ENCODE results near the gene PLD6. TPM values are rescaled to one million over a fixed set of nuclear protein-coding genes. Genes with fewer than 3 reads are reported as not detected.
"Not testable (repeated sequence)": the region's sequence is repeated elsewhere in the genome, so short reads cannot be mapped to it uniquely, and the experiment has no call there.

The PLD6 gene
- total RNA-seq, 1 experiment from 2014 or later = 2.9 TPM

DNA sequence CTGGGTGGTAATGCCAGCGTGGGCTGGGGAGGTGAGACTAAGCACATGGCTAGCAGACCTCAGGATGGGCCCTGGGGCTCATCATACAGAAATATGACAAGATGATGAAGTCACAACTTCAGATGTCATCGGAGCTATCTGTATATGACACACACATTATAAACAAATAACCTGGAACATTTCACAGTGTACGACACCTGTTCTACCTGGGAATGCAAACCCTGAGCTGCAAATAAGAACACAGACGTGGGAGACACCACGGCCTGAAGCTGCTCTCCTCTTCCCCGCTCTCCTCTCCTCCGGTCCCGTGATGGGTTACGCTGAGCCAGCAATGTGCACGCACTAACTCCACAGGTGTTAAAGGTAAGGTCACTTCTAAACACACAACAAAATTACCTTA lies 4.9 kb downstream of the PLD6 start:
- TF ChIP-seq, protein P1, sequence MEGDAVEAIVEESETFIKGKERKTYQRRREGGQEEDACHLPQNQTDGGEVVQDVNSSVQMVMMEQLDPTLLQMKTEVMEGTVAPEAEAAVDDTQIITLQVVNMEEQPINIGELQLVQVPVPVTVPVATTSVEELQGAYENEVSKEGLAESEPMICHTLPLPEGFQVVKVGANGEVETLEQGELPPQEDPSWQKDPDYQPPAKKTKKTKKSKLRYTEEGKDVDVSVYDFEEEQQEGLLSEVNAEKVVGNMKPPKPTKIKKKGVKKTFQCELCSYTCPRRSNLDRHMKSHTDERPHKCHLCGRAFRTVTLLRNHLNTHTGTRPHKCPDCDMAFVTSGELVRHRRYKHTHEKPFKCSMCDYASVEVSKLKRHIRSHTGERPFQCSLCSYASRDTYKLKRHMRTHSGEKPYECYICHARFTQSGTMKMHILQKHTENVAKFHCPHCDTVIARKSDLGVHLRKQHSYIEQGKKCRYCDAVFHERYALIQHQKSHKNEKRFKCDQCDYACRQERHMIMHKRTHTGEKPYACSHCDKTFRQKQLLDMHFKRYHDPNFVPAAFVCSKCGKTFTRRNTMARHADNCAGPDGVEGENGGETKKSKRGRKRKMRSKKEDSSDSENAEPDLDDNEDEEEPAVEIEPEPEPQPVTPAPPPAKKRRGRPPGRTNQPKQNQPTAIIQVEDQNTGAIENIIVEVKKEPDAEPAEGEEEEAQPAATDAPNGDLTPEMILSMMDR (IDR thresholded peaks at IDR 0.05; ENCODE audit: unreplicated experiment) = no peak
- peaks cover 29% of the 10 kb centered on the region for H3K36me3 Mint-ChIP-seq (ENCODE audit: insufficient read depth, unreplicated experiment)
- no peaks in the 10 kb centered on the region for H3K9me3 Mint-ChIP-seq (ENCODE audit: low read depth, unreplicated experiment)
- no peak for DNase-seq
- no peak overlapping the region for H3K4me3 Mint-ChIP-seq (ENCODE audit: low read depth, unreplicated experiment)
- intact Hi-C loops (cut with micrococcal nuclease; ENCODE audit: unreplicated experiment) = no loop called here
- no TSS peak for BruUV-seq (replicated peaks)
- CTCF ChIA-PET = no interaction called here
- H3K4me1 Mint-ChIP-seq (ENCODE audit: low read depth, unreplicated experiment) = no peaks in the 10 kb centered on the region
- H3K27me3 Mint-ChIP-seq (ENCODE audit: unreplicated experiment) = no peaks in the 10 kb centered on the region
- H3K27ac Mint-ChIP-seq (ENCODE audit: unreplicated experiment) = no peak overlapping the region

GRCh38 chr17:17200831-17201230 lies 5.3 kb downstream of the PLD6 start:
- intact Hi-C loops (cut with micrococcal nuclease; ENCODE audit: unreplicated experiment) = no loop called here
- no peak for DNase-seq
- Mint-ChIP-seq H3K27me3 (ENCODE audit: unreplicated experiment) (no peaks in the 10 kb centered on the region), H3K27ac (ENCODE audit: unreplicated experiment) (no peak overlapping the region), H3K9me3 (ENCODE audit: low read depth, unreplicated experiment) (no peaks in the 10 kb centered on the region), H3K4me1 (ENCODE audit: low read depth, unreplicated experiment) (no peaks in the 10 kb centered on the region), H3K36me3 (ENCODE audit: insufficient read depth, unreplicated experiment) (peaks cover 25% of the 10 kb centered on the region), H3K4me3 (ENCODE audit: low read depth, unreplicated experiment) (no peak overlapping the region)
- TF ChIP-seq, protein P1 (IDR thresholded peaks at IDR 0.05; ENCODE audit: unreplicated experiment) = no peak
- CTCF ChIA-PET = no interaction called here
- BruUV-seq (replicated peaks) = no TSS peak

DNA sequence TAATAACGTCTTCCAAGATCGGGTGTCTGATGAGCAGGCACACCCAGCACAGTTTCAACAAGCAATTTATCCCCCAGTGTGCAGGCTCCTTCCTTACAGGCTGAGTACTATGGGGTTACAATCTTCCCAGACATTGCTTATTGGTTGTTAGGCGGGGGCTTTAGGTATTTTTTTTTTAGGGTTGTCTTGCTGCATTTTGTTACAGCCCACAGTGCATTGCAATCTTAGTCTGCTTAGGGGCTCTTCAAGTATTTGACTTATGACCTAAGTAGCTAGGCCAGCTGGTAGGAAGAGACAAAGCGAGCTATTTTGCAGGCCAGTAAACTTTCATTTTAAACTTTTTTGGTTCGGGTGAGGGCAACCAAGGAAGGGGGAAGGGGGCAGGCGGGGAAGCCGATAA lies 5.8 kb downstream of the PLD6 start:
- no TSS peak for BruUV-seq (replicated peaks)
- CTCF ChIA-PET = no interaction called here
- H3K4me1 Mint-ChIP-seq (ENCODE audit: low read depth, unreplicated experiment) = no peaks in the 10 kb centered on the region
- TF ChIP-seq, protein P1 (IDR thresholded peaks at IDR 0.05; ENCODE audit: unreplicated experiment) = no peak
- H3K27ac Mint-ChIP-seq (ENCODE audit: unreplicated experiment) = no peak overlapping the region
- no peak for DNase-seq
- H3K4me3 Mint-ChIP-seq (ENCODE audit: low read depth, unreplicated experiment) = no peak overlapping the region
- intact Hi-C loops (cut with micrococcal nuclease; ENCODE audit: unreplicated experiment) = no loop called here
- H3K36me3 Mint-ChIP-seq (ENCODE audit: insufficient read depth, unreplicated experiment) = peaks cover 20% of the 10 kb centered on the region
- H3K9me3 Mint-ChIP-seq (ENCODE audit: low read depth, unreplicated experiment) = no peaks in the 10 kb centered on the region
- H3K27me3 Mint-ChIP-seq (ENCODE audit: unreplicated experiment) = no peaks in the 10 kb centered on the region

DNA sequence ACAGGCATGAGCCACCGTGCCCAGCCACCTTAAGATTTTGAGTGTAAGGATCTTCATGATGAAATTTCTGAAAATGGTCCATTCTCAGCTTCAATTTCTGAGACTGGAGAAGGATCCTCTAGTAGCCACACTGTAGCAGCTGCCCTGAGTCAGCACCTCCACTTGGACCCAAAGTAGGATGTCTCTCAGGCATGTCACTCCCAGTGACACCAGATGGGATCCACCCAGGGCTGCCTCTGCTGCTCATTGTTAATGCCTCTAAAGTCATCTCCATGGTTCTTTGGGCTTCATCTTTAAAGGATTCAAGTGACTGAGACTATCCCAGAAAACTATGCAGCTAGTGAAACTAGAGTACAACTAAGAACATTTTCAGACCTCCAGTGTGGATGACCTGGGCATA lies 7.9 kb downstream of the PLD6 start:
- no peak overlapping the region for H3K27ac Mint-ChIP-seq (ENCODE audit: unreplicated experiment)
- no TSS peak for BruUV-seq (replicated peaks)
- no peaks in the 10 kb centered on the region for H3K27me3 Mint-ChIP-seq (ENCODE audit: unreplicated experiment)
- no peaks in the 10 kb centered on the region for H3K4me1 Mint-ChIP-seq (ENCODE audit: low read depth, unreplicated experiment)
- CTCF ChIA-PET = no interaction called here
- H3K9me3 Mint-ChIP-seq (ENCODE audit: low read depth, unreplicated experiment) = no peaks in the 10 kb centered on the region
- H3K4me3 Mint-ChIP-seq (ENCODE audit: low read depth, unreplicated experiment) = no peak overlapping the region
- TF ChIP-seq, protein P1 (IDR thresholded peaks at IDR 0.05; ENCODE audit: unreplicated experiment) = no peak
- intact Hi-C loops (cut with micrococcal nuclease; ENCODE audit: unreplicated experiment) = no loop called here
- no peak for DNase-seq
- H3K36me3 Mint-ChIP-seq (ENCODE audit: insufficient read depth, unreplicated experiment) = peaks cover 11% of the 10 kb centered on the region

- H3K36me3 Mint-ChIP-seq (ENCODE audit: insufficient read depth, unreplicated experiment) = peaks cover 6% of the 10 kb centered on the region
- no peak overlapping the region for H3K4me3 Mint-ChIP-seq (ENCODE audit: low read depth, unreplicated experiment)
- no peaks in the 10 kb centered on the region for H3K9me3 Mint-ChIP-seq (ENCODE audit: low read depth, unreplicated experiment)
- CTCF ChIA-PET = no interaction called here
- no peak overlapping the region for H3K27ac Mint-ChIP-seq (ENCODE audit: unreplicated experiment)
- H3K27me3 Mint-ChIP-seq (ENCODE audit: unreplicated experiment) = no peaks in the 10 kb centered on the region
- H3K4me1 Mint-ChIP-seq (ENCODE audit: low read depth, unreplicated experiment) = no peaks in the 10 kb centered on the region
- no TSS peak for BruUV-seq (replicated peaks)
- DNase-seq = no peak
- intact Hi-C loops (cut with micrococcal nuclease; ENCODE audit: unreplicated experiment) = no loop called here
- TF ChIP-seq, protein P1 (IDR thresholded peaks at IDR 0.05; ENCODE audit: unreplicated experiment) = no peak
Observed at GRCh38 chr17:17196776-17197175, 9.4 kb downstream of the PLD6 start.

DNA sequence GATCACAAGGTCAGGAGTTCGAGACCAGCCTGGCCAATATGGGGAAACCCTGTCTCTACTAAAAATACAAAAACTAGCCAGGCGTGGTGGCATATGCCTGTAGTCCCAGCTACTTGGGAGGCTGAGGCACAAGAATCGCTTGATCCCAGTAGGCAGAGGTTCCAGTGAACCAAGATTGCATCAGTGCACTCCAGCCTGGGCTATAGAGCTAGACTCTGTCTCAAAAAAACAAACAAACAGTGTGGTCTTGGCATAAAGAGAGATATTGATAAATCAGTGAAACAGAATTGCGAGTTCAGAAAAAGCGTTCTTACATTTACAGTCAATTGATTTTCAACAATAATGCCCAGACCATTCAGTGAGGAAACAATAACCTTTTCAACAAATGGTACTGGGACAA lies 10.7 kb downstream of the PLD6 start:
- intact Hi-C loops (cut with micrococcal nuclease; ENCODE audit: unreplicated experiment); H3K4me3 Mint-ChIP-seq (ENCODE audit: low read depth, unreplicated experiment); H3K27me3 Mint-ChIP-seq (ENCODE audit: unreplicated experiment); BruUV-seq (replicated peaks); DNase-seq; H3K36me3 Mint-ChIP-seq (ENCODE audit: insufficient read depth, unreplicated experiment); H3K9me3 Mint-ChIP-seq (ENCODE audit: low read depth, unreplicated experiment); H3K4me1 Mint-ChIP-seq (ENCODE audit: low read depth, unreplicated experiment); H3K27ac Mint-ChIP-seq (ENCODE audit: unreplicated experiment): not testable (repeated sequence)
- CTCF ChIA-PET = interaction anchor here (0.7 kb wide), 1 partner anchor 49 kb away, joined by 6 read pairs; no protein-coding TSS in a partner anchor
